OCI-LY1 (cell line): ENCODE measurements around the gene HGFAC.

ENCODE experiments used
- H2AFZ ChIP-seq: fragments of 200-600 bp; sonication (generic), shearing (Covaris generic); 2 replicates; pipeline ENCODE4 v1.6.0; 2014; ENCODE audit warnings: antibody characterized with exemption, mild to moderate bottlenecking, low read length
- H3F3A ChIP-seq: fragments of 200-600 bp; sonication (generic), shearing (Covaris generic); 2 replicates; pipeline ENCODE4 v1.6.0; 2014; ENCODE audit warnings: mild to moderate bottlenecking, antibody characterized with exemption, low read length, moderate library complexity; ENCODE audit not compliant: insufficient read depth
- H3K27ac ChIP-seq: fragments of 200-600 bp; sonication (generic); 2 replicates; pipeline ENCODE4 v1.5.1; 2014; ENCODE audit warnings: low read length, mixed run types, mild to moderate bottlenecking, low read depth; ENCODE audit not compliant: poor library complexity, severe bottlenecking
- H3K27me3 ChIP-seq: fragments of 200-600 bp; sonication (generic); 2 replicates; pipeline ENCODE4 v1.6.0; 2014; ENCODE audit warnings: antibody characterized with exemption, mild to moderate bottlenecking, low read length, moderate library complexity; ENCODE audit not compliant: insufficient read depth
- H3K36me3 ChIP-seq: fragments of 200-600 bp; sonication (generic); 2 replicates; pipeline ENCODE4 v1.6.1; 2014; ENCODE audit warnings: mild to moderate bottlenecking, antibody characterized with exemption, low read length, moderate library complexity, mixed read lengths; ENCODE audit not compliant: insufficient read depth
- H3K4me1 ChIP-seq: fragments of 200-600 bp; sonication (generic); 2 replicates; pipeline ENCODE4 v1.5.1; 2014; ENCODE audit warnings: mild to moderate bottlenecking, low read length, moderate library complexity; ENCODE audit not compliant: insufficient read depth, severe bottlenecking
- H3K4me2 ChIP-seq: fragments of 200-600 bp; sonication (generic), shearing (Covaris generic); 2 replicates; pipeline ENCODE4 v1.6.1; 2014; ENCODE audit warnings: low read length
- H3K4me3 ChIP-seq: fragments of 200-600 bp; sonication (generic); 2 replicates; pipeline ENCODE4 v1.5.1; 2014; ENCODE audit warnings: low read length, low read depth, mild to moderate bottlenecking, mixed read lengths; ENCODE audit not compliant: poor library complexity, severe bottlenecking
- H3K79me2 ChIP-seq: fragments of 200-600 bp; shearing (Covaris generic); 2 replicates; pipeline ENCODE4 v1.6.1; 2016; ENCODE audit warnings: mixed run types, low read length, mixed read lengths; ENCODE audit not compliant: insufficient read depth
- H3K9ac ChIP-seq: fragments of 200-600 bp; sonication (generic), shearing (Covaris generic); 2 replicates; pipeline ENCODE4 v1.6.1; 2014; ENCODE audit warnings: mild to moderate bottlenecking, low read length, mixed read lengths
- H3K9me2 ChIP-seq: fragments of 200-600 bp; sonication (generic), shearing (Covaris generic); 2 replicates; pipeline ENCODE4 v1.6.1; 2014; ENCODE audit warnings: low read depth, mild to moderate bottlenecking, low read length, mixed read lengths
- H3K9me3 ChIP-seq: fragments of 200-600 bp; shearing (Covaris generic); 2 replicates; pipeline ENCODE4 v1.6.1; 2014; ENCODE audit warnings: low read length, mixed read lengths
- H4K20me1 ChIP-seq: fragments of 200-600 bp; sonication (generic), shearing (Covaris generic); 2 replicates; pipeline ENCODE4 v1.6.0; 2016; ENCODE audit warnings: mild to moderate bottlenecking, low read length; ENCODE audit not compliant: insufficient read depth
- EZH2 ChIP-seq: fragments of 200-600 bp; sonication (generic), shearing (Covaris generic); IDR thresholded peaks from 2 replicates; pipeline ENCODE4 v1.8.0; 2017; ENCODE audit warnings: borderline replicate concordance, mixed run types, mild to moderate bottlenecking, antibody characterized with exemption, low read length, moderate library complexity, mixed read lengths
- TF ChIP-seq, protein P1 (sequence below): fragments of 200-600 bp; sonication (generic), shearing (Covaris generic); IDR thresholded peaks from 2 replicates; pipeline ENCODE4 v1.5.1; 2017; ENCODE audit warnings: mild to moderate bottlenecking, antibody characterized with exemption, low read length, moderate library complexity, mixed read lengths

The HGFAC gene

DNA sequence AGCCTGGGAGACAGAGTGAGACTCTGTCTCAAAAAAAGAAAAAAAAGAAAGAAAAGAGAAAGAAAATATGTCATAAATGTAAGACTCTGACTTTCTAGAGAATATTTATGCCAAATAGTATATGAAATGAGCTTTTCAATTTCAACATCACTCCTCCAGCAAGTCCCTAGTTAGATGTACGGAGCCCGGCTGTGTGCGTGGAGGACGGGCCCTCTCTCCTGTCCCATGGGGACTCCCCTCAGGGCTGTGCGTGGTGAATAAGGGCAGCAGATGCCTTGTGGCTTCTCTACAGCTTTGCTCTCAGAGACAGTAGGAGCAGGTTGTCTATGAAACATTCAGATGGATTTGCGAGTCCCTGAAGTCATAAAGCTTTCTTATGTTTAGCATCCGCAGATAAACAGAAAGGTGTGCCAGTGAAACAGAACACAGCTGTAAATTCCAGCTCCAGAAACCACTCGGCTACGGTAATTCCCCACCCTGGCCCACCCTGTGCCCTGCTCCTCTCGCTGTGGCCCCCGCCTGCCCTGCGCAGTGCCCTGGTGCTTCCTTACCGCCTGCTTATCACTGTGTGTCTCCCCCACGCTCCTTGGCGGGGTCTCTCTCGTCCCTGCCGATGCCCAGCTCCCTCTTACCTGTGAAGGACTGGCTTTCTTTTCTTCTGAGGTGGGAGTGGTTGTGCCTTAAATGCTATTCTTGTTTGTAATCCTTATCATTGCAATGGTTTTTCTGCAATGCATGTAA is 13.9 kb upstream of the HGFAC start:
- H3K4me2 ChIP-seq = no peak overlapping the region
- H2AFZ ChIP-seq = no peak overlapping the region
- no peaks in the 10 kb centered on the region for H3K79me2 ChIP-seq
- no peaks in the 10 kb centered on the region for H3K27me3 ChIP-seq
- H3K9me2 ChIP-seq = no peaks in the 10 kb centered on the region
- H3K36me3 ChIP-seq = no peaks in the 10 kb centered on the region
- H4K20me1 ChIP-seq = no peaks in the 10 kb centered on the region
- no peaks in the 10 kb centered on the region for H3F3A ChIP-seq
- no peaks in the 10 kb centered on the region for H3K4me1 ChIP-seq
- no peaks in the 10 kb centered on the region for H3K9me3 ChIP-seq
- no peak overlapping the region for H3K27ac ChIP-seq
- TF ChIP-seq, protein P1, sequence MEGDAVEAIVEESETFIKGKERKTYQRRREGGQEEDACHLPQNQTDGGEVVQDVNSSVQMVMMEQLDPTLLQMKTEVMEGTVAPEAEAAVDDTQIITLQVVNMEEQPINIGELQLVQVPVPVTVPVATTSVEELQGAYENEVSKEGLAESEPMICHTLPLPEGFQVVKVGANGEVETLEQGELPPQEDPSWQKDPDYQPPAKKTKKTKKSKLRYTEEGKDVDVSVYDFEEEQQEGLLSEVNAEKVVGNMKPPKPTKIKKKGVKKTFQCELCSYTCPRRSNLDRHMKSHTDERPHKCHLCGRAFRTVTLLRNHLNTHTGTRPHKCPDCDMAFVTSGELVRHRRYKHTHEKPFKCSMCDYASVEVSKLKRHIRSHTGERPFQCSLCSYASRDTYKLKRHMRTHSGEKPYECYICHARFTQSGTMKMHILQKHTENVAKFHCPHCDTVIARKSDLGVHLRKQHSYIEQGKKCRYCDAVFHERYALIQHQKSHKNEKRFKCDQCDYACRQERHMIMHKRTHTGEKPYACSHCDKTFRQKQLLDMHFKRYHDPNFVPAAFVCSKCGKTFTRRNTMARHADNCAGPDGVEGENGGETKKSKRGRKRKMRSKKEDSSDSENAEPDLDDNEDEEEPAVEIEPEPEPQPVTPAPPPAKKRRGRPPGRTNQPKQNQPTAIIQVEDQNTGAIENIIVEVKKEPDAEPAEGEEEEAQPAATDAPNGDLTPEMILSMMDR = no peak
- TF ChIP-seq EZH2 = no peak
- H3K4me3 ChIP-seq = no peak overlapping the region
- no peak overlapping the region for H3K9ac ChIP-seq

DNA sequence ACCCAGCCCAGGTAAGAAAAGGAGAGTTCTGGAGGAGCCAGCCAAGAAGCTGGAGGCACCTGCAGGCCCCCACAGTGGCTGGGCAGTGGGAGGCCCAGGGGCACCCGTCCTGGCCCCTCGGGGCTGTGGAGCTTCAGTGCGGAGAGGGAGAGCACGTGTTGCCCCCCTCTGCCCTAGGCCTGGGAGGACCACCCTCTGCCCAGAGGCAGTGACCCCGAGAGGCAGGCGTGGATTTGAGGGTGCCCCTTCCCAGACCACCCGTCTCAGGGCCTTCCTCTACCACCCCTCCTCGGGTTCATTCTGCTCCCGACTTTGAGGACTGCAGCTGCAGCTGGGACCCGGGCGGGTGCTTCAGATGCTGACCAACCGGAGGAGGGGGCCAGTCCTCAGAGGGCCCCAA is 12.1 kb upstream of the HGFAC start:
- no peaks in the 10 kb centered on the region for H3K4me1 ChIP-seq
- H3K9me2 ChIP-seq = no peaks in the 10 kb centered on the region
- H3K9ac ChIP-seq = no peak overlapping the region
- no peak overlapping the region for H2AFZ ChIP-seq
- H4K20me1 ChIP-seq = no peaks in the 10 kb centered on the region
- no peak overlapping the region for H3K27ac ChIP-seq
- H3K79me2 ChIP-seq = no peaks in the 10 kb centered on the region
- no peaks in the 10 kb centered on the region for H3K36me3 ChIP-seq
- no peaks in the 10 kb centered on the region for H3K9me3 ChIP-seq
- no peaks in the 10 kb centered on the region for H3F3A ChIP-seq
- no peaks in the 10 kb centered on the region for H3K27me3 ChIP-seq
- H3K4me3 ChIP-seq = no peak overlapping the region
- no peak for TF ChIP-seq EZH2
- TF ChIP-seq, protein P1 = no peak
- no peak overlapping the region for H3K4me2 ChIP-seq

DNA sequence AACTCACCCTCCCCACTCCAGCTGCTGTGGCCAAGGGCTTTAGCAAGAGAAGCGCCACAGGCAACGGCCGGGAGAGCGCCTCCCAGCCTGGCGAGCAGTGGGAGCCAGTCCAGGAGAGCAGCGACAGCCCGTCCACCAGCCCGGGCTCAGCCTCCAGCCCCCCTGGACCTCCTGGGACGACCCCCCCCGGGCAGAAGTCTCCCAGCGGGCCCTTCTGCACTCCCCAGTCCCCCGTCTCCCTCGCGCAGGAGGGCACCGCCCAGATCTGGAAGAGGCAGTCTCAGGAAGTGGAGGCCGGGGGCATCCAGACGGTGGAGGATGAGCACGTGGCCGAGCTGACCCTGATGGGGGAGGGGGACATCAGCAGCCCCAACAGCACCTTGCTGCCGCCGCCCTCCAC is 11.2 kb upstream of the HGFAC start:
- Histone ChIP-seq H3K4me2 (no peak overlapping the region), H3K27ac (no peak overlapping the region), H3K4me3 (no peak overlapping the region), H3F3A (no peaks in the 10 kb centered on the region), H4K20me1 (no peaks in the 10 kb centered on the region), H3K36me3 (no peaks in the 10 kb centered on the region), H3K79me2 (no peaks in the 10 kb centered on the region), H3K9me3 (no peaks in the 10 kb centered on the region), H3K9me2 (no peaks in the 10 kb centered on the region), H3K9ac (no peak overlapping the region), H3K27me3 (no peaks in the 10 kb centered on the region), H3K4me1 (no peaks in the 10 kb centered on the region), H2AFZ (no peak overlapping the region)
- no peak for TF ChIP-seq EZH2
- TF ChIP-seq, protein P1 = no peak
